Measurements from ENCODE around the gene ZDHHC1.
"Not testable (repeated sequence)": the region's sequence is repeated elsewhere in the genome, so short reads cannot be mapped to it uniquely, and the experiment has no call there.

Gene ZDHHC1

GRCh38 chr16:67429799-67430503 is 13.7 kb upstream of the ZDHHC1 start:
- no peak for DNase-seq

- DNase-seq = no peak
Measured at GRCh38 chr16:67429053-67429798, 12.9 kb upstream of the ZDHHC1 start.

GRCh38 chr16:67428146-67428731 is 12.0 kb upstream of the ZDHHC1 start:
- DNase-seq = peak; percentile 53

- no peak for DNase-seq
Measured at GRCh38 chr16:67426950-67427349, 10.7 kb upstream of the ZDHHC1 start.

- DNase-seq = no peak
Measured at GRCh38 chr16:67426022-67426421, 9.7 kb upstream of the ZDHHC1 start.

GRCh38 chr16:67425580-67425979 is 9.3 kb upstream of the ZDHHC1 start:
- no peak for DNase-seq

- no peak for DNase-seq
Measured at GRCh38 chr16:67425061-67425460, 8.8 kb upstream of the ZDHHC1 start.

GRCh38 chr16:67424261-67424615 is 8.0 kb upstream of the ZDHHC1 start:
- no peak for DNase-seq

GRCh38 chr16:67423611-67424260 is 7.5 kb upstream of the ZDHHC1 start:
- DNase-seq = no peak

GRCh38 chr16:67423015-67423414 is 6.7 kb upstream of the ZDHHC1 start:
- no peak for DNase-seq

- no peak for DNase-seq
Measured at GRCh38 chr16:67421030-67421429, 4.8 kb upstream of the ZDHHC1 start.

- DNase-seq = no peak
Measured at GRCh38 chr16:67419931-67420330, 3.7 kb upstream of the ZDHHC1 start.

GRCh38 chr16:67419502-67419901 is 3.2 kb upstream of the ZDHHC1 start:
- DNase-seq = no peak

- no peak for DNase-seq
Measured at GRCh38 chr16:67417333-67418061, 1.2 kb upstream of the ZDHHC1 start.

GRCh38 chr16:67415421-67415820 is 856 bp downstream of the ZDHHC1 start:
- DNase-seq = not testable (repeated sequence)

GRCh38 chr16:67413978-67414911 is 2.0 kb downstream of the ZDHHC1 start:
- no peak for DNase-seq

GRCh38 chr16:67412294-67412693 is 4.0 kb downstream of the ZDHHC1 start:
- no peak for DNase-seq

- DNase-seq = no peak
Measured at GRCh38 chr16:67411339-67411738, 4.9 kb downstream of the ZDHHC1 start.

GRCh38 chr16:67409631-67410030 is 6.6 kb downstream of the ZDHHC1 start:
- DNase-seq = no peak

GRCh38 chr16:67407788-67408452 is 8.4 kb downstream of the ZDHHC1 start:
- DNase-seq = no peak

- DNase-seq = no peak
Measured at GRCh38 chr16:67407176-67407787, 9.0 kb downstream of the ZDHHC1 start.
